Endothelial cell of umbilical vein (primary cell): ENCODE data around the gene ZNF33B.

Source experiments
- EZH2 ChIP-seq: IDR thresholded peaks from 2 replicates; pipeline ENCODE4 v1.6.1; 2012; ENCODE audit warnings: borderline replicate concordance, low read depth, mild to moderate bottlenecking, moderate library complexity, low read length, inconsistent platforms; ENCODE audit not compliant: severe bottlenecking
- MAX ChIP-seq: IDR thresholded peaks from 2 replicates; pipeline ENCODE4 v1.6.1; 2011; ENCODE audit not compliant: insufficient read depth, insufficient read length
- POLR2A ChIP-seq: IDR thresholded peaks from 2 replicates; pipeline ENCODE4 v1.6.1; 2012; ENCODE audit warnings: low read depth, mild to moderate bottlenecking, control low read depth, low read length
- TF ChIP-seq, protein P1 (sequence below), 2 donors: IDR thresholded peaks; 1 replicate in 1 of 2; 2 replicates in 1 of 2; pipeline ENCODE4 v1.5.1; 2011; ENCODE audit warnings: low read length in 2 of 2, mild to moderate bottlenecking in 2 of 2, moderate library complexity in 2 of 2, control low read depth in 1 of 2, inconsistent platforms in 1 of 2, low read depth in 1 of 2; ENCODE audit not compliant: insufficient read depth in 1 of 2; ENCODE audit errors: extremely low read depth in 1 of 2

DNA sequence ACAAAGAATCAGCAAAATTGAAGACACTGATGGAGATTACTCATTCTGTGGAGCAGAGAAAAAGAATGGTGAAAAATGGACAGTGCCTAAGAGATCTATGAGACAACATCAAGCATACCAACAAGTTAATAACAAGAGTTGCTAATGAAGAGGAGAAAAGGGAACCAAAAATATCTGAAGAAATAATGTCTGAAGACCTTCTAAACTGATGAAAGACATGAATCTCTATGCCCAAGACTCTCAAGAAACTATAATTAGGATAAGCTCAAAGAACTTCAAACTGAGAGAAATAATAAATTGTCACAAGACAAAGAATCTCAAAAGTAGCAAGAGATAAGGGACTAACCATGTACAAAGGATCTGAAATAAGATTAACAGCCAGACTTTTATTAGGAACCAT is 93.4 kb downstream of the ZNF33B start:
- no peak for TF ChIP-seq POLR2A
- TF ChIP-seq EZH2 = no peak
- TF ChIP-seq, protein P1, sequence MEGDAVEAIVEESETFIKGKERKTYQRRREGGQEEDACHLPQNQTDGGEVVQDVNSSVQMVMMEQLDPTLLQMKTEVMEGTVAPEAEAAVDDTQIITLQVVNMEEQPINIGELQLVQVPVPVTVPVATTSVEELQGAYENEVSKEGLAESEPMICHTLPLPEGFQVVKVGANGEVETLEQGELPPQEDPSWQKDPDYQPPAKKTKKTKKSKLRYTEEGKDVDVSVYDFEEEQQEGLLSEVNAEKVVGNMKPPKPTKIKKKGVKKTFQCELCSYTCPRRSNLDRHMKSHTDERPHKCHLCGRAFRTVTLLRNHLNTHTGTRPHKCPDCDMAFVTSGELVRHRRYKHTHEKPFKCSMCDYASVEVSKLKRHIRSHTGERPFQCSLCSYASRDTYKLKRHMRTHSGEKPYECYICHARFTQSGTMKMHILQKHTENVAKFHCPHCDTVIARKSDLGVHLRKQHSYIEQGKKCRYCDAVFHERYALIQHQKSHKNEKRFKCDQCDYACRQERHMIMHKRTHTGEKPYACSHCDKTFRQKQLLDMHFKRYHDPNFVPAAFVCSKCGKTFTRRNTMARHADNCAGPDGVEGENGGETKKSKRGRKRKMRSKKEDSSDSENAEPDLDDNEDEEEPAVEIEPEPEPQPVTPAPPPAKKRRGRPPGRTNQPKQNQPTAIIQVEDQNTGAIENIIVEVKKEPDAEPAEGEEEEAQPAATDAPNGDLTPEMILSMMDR (IDR thresholded peaks at IDR 0.05; ENCODE audit: extremely low read depth in 1 of 2, insufficient read depth in 1 of 2, low read depth in 1 of 2, low read length in 2 of 2) = no peak
- TF ChIP-seq MAX = no peak
